DOHH2 (cell line): ENCODE results near the gene TTC12.

Experiments used
- H3F3A ChIP-seq: fragments of 200-600 bp; sonication (generic), shearing (Covaris generic); 2 replicates; pipeline ENCODE4 v1.6.0; 2016; ENCODE audit warnings: antibody characterized with exemption, mild to moderate bottlenecking; ENCODE audit not compliant: control insufficient read depth, insufficient read depth
- H3K27ac ChIP-seq: fragments of 200-600 bp; sonication (generic); 2 replicates; pipeline ENCODE4 v1.5.1; 2014; ENCODE audit warnings: low read depth, mild to moderate bottlenecking, low read length, moderate library complexity
- H3K27me3 ChIP-seq: fragments of 200-600 bp; sonication (generic); 2 replicates; pipeline ENCODE4 v1.6.1; 2014; ENCODE audit warnings: mild to moderate bottlenecking, low read length, mixed read lengths; ENCODE audit not compliant: control insufficient read depth
- H3K36me3 ChIP-seq: fragments of 200-600 bp; sonication (generic); 2 replicates; pipeline ENCODE4 v1.6.1; 2014; ENCODE audit warnings: mild to moderate bottlenecking, low read length, moderate library complexity, mixed read lengths; ENCODE audit not compliant: control insufficient read depth
- H3K4me1 ChIP-seq: fragments of 200-600 bp; sonication (generic); 2 replicates; pipeline ENCODE4 v1.6.1; 2014; ENCODE audit warnings: mild to moderate bottlenecking, low read length, mixed read lengths; ENCODE audit not compliant: control insufficient read depth
- H3K4me2 ChIP-seq: fragments of 200-600 bp; sonication (generic); 2 replicates; pipeline ENCODE4 v1.6.0; 2014; ENCODE audit warnings: mild to moderate bottlenecking, low read length, moderate library complexity
- H3K4me3 ChIP-seq: fragments of 200-600 bp; sonication (generic); 2 replicates; pipeline ENCODE4 v1.5.1; 2014; ENCODE audit warnings: mild to moderate bottlenecking, low read length, mixed read lengths
- H3K79me2 ChIP-seq: fragments of 200-600 bp; sonication (generic); 2 replicates; pipeline ENCODE4 v1.6.1; 2014; ENCODE audit warnings: mild to moderate bottlenecking, low read length, mixed read lengths; ENCODE audit not compliant: control insufficient read depth
- H3K9me2 ChIP-seq: fragments of 200-600 bp; sonication (generic); replicated peaks from 2 replicates; pipeline ENCODE4 v1.6.1; 2014; ENCODE audit warnings: mild to moderate bottlenecking, low read length, mixed read lengths; ENCODE audit not compliant: control insufficient read depth
- H3K9me3 ChIP-seq: fragments of 200-600 bp; sonication (generic); 2 replicates; pipeline ENCODE4 v1.6.1; 2014; ENCODE audit warnings: antibody characterized with exemption, low read length, mixed read lengths; ENCODE audit not compliant: control insufficient read depth, insufficient read depth
- H4K20me1 ChIP-seq: fragments of 200-600 bp; sonication (generic); 2 replicates; pipeline ENCODE4 v1.6.0; 2014; ENCODE audit warnings: low read depth, mild to moderate bottlenecking, antibody characterized with exemption, low read length, moderate library complexity; ENCODE audit not compliant: control insufficient read depth, insufficient read depth
- EZH2phosphoT487 ChIP-seq: fragments of 200-600 bp; sonication (generic); IDR thresholded peaks from 2 replicates; pipeline ENCODE4 v1.6.1; 2017; ENCODE audit warnings: borderline replicate concordance, mild to moderate bottlenecking, antibody characterized with exemption, low read length, moderate library complexity, mixed read lengths
- TF ChIP-seq, protein P1 (sequence below): fragments of 200-600 bp; sonication (generic); IDR thresholded peaks from one replicate; pipeline ENCODE4 v1.5.1; 2014; ENCODE audit warnings: antibody characterized with exemption, mild to moderate bottlenecking, low read depth, low read length; ENCODE audit not compliant: poor library complexity, severe bottlenecking

The TTC12 gene

DNA sequence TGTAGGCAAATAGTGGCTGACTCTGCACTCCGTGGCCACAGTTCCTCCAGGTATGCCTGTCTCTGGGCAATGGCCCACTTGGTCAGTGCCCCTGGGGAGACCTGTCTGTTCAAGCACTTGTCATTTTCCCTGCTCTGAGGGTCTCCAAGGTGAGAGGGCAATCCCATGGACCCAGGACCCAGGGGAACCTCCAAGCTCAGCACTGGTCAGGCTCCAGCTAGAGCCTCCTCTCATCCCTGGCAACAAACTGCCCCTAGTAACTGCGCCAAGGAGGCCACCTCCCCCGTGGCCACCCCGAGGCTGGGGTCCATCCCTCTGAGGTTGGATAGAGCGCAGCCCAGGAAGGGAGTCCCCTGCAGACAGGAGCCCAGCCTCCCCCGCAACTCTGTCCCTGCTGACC is 72.5 kb downstream of the TTC12 start:
- H3K27me3 ChIP-seq: no peaks in the 10 kb centered on the region
- no peaks in the 10 kb centered on the region for H3K79me2 ChIP-seq
- no peak overlapping the region for H3K27ac ChIP-seq
- H3K9me3 ChIP-seq: no peaks in the 10 kb centered on the region
- H3K4me1 ChIP-seq: no peaks in the 10 kb centered on the region
- no peak overlapping the region for H3K4me2 ChIP-seq
- no peak for TF ChIP-seq EZH2phosphoT487
- TF ChIP-seq, protein P1, sequence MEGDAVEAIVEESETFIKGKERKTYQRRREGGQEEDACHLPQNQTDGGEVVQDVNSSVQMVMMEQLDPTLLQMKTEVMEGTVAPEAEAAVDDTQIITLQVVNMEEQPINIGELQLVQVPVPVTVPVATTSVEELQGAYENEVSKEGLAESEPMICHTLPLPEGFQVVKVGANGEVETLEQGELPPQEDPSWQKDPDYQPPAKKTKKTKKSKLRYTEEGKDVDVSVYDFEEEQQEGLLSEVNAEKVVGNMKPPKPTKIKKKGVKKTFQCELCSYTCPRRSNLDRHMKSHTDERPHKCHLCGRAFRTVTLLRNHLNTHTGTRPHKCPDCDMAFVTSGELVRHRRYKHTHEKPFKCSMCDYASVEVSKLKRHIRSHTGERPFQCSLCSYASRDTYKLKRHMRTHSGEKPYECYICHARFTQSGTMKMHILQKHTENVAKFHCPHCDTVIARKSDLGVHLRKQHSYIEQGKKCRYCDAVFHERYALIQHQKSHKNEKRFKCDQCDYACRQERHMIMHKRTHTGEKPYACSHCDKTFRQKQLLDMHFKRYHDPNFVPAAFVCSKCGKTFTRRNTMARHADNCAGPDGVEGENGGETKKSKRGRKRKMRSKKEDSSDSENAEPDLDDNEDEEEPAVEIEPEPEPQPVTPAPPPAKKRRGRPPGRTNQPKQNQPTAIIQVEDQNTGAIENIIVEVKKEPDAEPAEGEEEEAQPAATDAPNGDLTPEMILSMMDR: no peak
- no peaks in the 10 kb centered on the region for H3K9me2 ChIP-seq
- no peaks in the 10 kb centered on the region for H3K36me3 ChIP-seq
- no peak overlapping the region for H3K4me3 ChIP-seq
- H3F3A ChIP-seq: no peaks in the 10 kb centered on the region
- H4K20me1 ChIP-seq: no peaks in the 10 kb centered on the region

DNA sequence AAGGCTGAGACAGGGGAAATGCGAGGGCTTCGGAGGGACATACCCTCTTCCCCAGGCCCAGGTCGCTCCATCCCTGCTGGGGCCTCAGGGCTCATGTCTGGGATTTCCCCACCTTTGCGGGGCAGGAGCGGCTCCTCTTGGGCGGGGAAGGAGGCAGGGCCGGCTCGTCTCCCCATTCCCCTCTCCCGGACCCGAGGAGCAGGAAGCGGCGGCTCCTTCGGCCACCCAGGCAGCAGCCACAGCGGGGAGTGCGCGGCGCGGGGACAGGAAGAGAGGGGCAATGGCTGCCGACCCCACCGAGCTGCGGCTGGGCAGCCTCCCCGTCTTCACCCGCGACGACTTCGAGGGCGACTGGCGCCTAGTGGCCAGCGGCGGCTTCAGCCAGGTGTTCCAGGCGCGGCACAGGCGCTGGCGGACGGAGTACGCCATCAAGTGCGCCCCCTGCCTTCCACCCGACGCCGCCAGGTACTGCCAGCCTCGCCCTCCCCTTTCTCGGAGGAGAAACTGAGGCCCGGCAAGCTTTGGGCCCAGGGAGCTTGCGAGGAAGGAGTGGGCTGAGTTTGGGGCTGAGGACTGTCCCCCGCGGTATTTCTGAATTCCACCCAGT is 73.3 kb downstream of the TTC12 start, which contains the start of gene ANKK1:
Gene ANKK1 (plus strand): TSS at position 175 of the 607 bp plus-strand sequence. CDS start 106 bp downstream, at position 281.
- H3K79me2 ChIP-seq: no peaks in the 10 kb centered on the region
- H3K4me2 ChIP-seq: no peak within 1 kb of the TSS
- no peaks in the 10 kb centered on the region for H3F3A ChIP-seq
- H3K27ac ChIP-seq: no peak within 1 kb of the TSS
- no peaks in the 10 kb centered on the region for H3K4me1 ChIP-seq
- H3K27me3 ChIP-seq: no peaks in the 10 kb centered on the region
- TF ChIP-seq, protein P1: no peak
- no peak for TF ChIP-seq EZH2phosphoT487
- H4K20me1 ChIP-seq: no peaks in the 10 kb centered on the region
- H3K4me3 ChIP-seq: no peak within 1 kb of the TSS
- H3K36me3 ChIP-seq: no peaks in the 10 kb centered on the region
- H3K9me3 ChIP-seq: no peaks in the 10 kb centered on the region
- H3K9me2 ChIP-seq: no peaks in the 10 kb centered on the region

DNA sequence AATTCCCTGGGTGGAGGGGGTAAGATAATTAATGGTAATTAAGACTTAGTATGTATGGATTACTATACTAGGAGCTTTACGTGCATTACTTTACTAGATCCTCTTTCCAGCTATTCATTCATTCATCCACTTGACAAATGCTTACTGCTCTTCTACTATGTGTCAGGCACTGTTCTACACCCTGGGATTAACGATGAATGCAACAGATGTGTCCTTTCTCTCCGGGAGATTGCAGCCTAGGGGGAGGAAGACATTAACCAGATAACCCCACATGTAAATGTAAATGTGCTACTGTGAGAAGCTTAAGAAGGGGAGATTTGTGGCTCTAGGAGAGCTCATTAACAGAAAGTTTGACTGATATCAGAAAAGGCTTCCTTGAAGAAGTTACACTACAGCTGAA is 74.9 kb downstream of the TTC12 start:
- no peak overlapping the region for H3K4me3 ChIP-seq
- no peaks in the 10 kb centered on the region for H3K4me1 ChIP-seq
- H3F3A ChIP-seq: no peaks in the 10 kb centered on the region
- no peaks in the 10 kb centered on the region for H3K9me3 ChIP-seq
- no peak overlapping the region for H3K4me2 ChIP-seq
- H3K27me3 ChIP-seq: no peaks in the 10 kb centered on the region
- no peaks in the 10 kb centered on the region for H3K36me3 ChIP-seq
- H3K9me2 ChIP-seq: no peaks in the 10 kb centered on the region
- no peaks in the 10 kb centered on the region for H4K20me1 ChIP-seq
- H3K79me2 ChIP-seq: no peaks in the 10 kb centered on the region
- TF ChIP-seq, protein P1: no peak
- no peak overlapping the region for H3K27ac ChIP-seq
